Smooth muscle cell (in vitro differentiated cells): ENCODE results near the gene MUC4. TPM values are rescaled to one million over a fixed set of nuclear protein-coding genes. Genes with fewer than 3 reads are reported as not detected.

Experiments used
- DNase-seq: peaks from one replicate; lab custom pipeline; 2025; ENCODE audit not compliant: unreplicated experiment; lab: John Stamatoyannopoulos, UW
- H2AFZ ChIP-seq: fragments of 200-600 bp; sonication (generic); 2 replicates; pipeline ENCODE4 v1.6.0; 2016; ENCODE audit warnings: antibody characterized with exemption, low read depth, mild to moderate bottlenecking
- H3F3A ChIP-seq: fragments of 200-600 bp; sonication (generic); 2 replicates; pipeline ENCODE4 v1.6.0; 2017; ENCODE audit warnings: antibody characterized with exemption, low read depth
- H3K27ac ChIP-seq: fragments of 200-600 bp; sonication (generic); 2 replicates; pipeline ENCODE4 v1.5.1; 2016; ENCODE audit warnings: low read depth, mild to moderate bottlenecking
- H3K27me3 ChIP-seq: fragments of 200-600 bp; sonication (generic); 2 replicates; pipeline ENCODE4 v1.6.1; 2016; ENCODE audit warnings: low read depth, mild to moderate bottlenecking
- H3K36me3 ChIP-seq: fragments of 200-600 bp; sonication (generic); 2 replicates; pipeline ENCODE4 v1.5.1; 2016; ENCODE audit warnings: low read depth
- H3K4me1 ChIP-seq: fragments of 200-600 bp; sonication (generic); 2 replicates; pipeline ENCODE4 v1.5.1; 2016; ENCODE audit warnings: low read depth
- H3K4me2 ChIP-seq: fragments of 200-600 bp; sonication (generic); 2 replicates; pipeline ENCODE4 v1.6.0; 2016; ENCODE audit warnings: mild to moderate bottlenecking
- H3K4me3 ChIP-seq: fragments of 200-600 bp; sonication (generic); 2 replicates; pipeline ENCODE4 v1.5.1; 2016; ENCODE audit warnings: mild to moderate bottlenecking
- H3K79me2 ChIP-seq: fragments of 200-600 bp; sonication (generic); 2 replicates; pipeline ENCODE4 v1.6.0; 2016; ENCODE audit warnings: low read depth, mild to moderate bottlenecking
- H3K9ac ChIP-seq: fragments of 200-600 bp; sonication (generic); 2 replicates; pipeline ENCODE4 v1.6.0; 2016; ENCODE audit warnings: low read depth
- H3K9me3 ChIP-seq: fragments of 200-600 bp; sonication (generic); replicated peaks from 2 replicates; pipeline ENCODE4 v1.5.1; 2016; ENCODE audit warnings: low read depth
- H4K20me1 ChIP-seq: fragments of 200-600 bp; sonication (generic); 2 replicates; pipeline ENCODE4 v1.6.0; 2016; ENCODE audit warnings: low read depth
- WGBS: methylation state at CpG from one replicate; pipeline ENCODE4 v1.1.7; 2016; ENCODE audit warnings: low lambda C conversion rate; 5-methylcytosine and 5-hydroxymethylcytosine counted together
- polyA plus RNA-seq: library from polyadenylated mRNA; unstranded; fragments of >200 nt; fragmentation: Nextera tagmentation; extraction: Ambion mirVana; gene quantifications from 2 replicates; pipeline ENCODE4 v1.2.1, GENCODE V29; 2016
- total RNA-seq: library from RNA; depleted of rRNA; stranded (reverse); fragments of >200 nt; gene quantifications from 2 replicates; pipeline ENCODE4 v1.2.3, GENCODE V29; 2014
- TF ChIP-seq, protein P1 (sequence below): fragments of 200-600 bp; sonication (generic); IDR thresholded peaks from 2 replicates; pipeline ENCODE4 v1.5.1; 2017; ENCODE audit warnings: borderline replicate concordance, mild to moderate bottlenecking, antibody characterized with exemption; ENCODE audit not compliant: insufficient read depth, poor library complexity, severe bottlenecking

Gene MUC4
- total and polyA plus RNA-seq, 2 experiments from 2014 or later = not detected

DNA sequence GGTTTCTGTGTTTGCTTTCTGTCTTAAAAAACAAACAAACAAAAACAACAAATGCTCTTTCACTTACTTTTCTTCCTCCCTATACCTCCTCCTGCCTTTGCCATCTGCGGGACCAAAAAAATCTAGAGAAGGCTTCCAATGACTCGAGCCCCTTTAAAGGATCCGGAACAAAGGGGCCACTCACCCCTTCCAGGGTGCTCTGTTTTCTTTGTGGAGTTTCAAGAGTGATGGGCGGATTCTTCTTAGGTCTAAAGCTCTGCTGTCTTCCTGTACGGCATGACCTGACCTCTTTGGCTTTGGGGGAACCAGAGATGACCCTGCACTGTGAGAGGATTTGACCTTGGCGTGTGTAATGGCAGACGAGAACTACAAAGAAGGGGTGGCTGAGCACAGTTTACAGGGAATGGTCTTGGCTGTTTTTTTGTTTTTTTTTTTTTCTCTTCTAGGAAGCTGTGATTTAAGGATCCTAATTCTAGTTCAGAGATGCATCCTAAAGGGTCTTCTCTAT is 93.2 kb downstream of the MUC4 start:
- peaks cover 12% of the 10 kb centered on the region for H3K27me3 ChIP-seq
- H4K20me1 ChIP-seq = no peaks in the 10 kb centered on the region
- H2AFZ ChIP-seq = no peak overlapping the region
- DNase-seq = no peak
- no peaks in the 10 kb centered on the region for H3K79me2 ChIP-seq
- H3K9me3 ChIP-seq = no peaks in the 10 kb centered on the region
- peaks cover 4% of the 10 kb centered on the region for H3K4me1 ChIP-seq
- no peak overlapping the region for H3K9ac ChIP-seq
- no peak overlapping the region for H3K4me2 ChIP-seq
- no peaks in the 10 kb centered on the region for H3K36me3 ChIP-seq
- H3F3A ChIP-seq = no peaks in the 10 kb centered on the region
- H3K4me3 ChIP-seq = no peak overlapping the region
- WGBS = 81% methylated on average over 7 of the region's 7 CpGs
- TF ChIP-seq, protein P1, sequence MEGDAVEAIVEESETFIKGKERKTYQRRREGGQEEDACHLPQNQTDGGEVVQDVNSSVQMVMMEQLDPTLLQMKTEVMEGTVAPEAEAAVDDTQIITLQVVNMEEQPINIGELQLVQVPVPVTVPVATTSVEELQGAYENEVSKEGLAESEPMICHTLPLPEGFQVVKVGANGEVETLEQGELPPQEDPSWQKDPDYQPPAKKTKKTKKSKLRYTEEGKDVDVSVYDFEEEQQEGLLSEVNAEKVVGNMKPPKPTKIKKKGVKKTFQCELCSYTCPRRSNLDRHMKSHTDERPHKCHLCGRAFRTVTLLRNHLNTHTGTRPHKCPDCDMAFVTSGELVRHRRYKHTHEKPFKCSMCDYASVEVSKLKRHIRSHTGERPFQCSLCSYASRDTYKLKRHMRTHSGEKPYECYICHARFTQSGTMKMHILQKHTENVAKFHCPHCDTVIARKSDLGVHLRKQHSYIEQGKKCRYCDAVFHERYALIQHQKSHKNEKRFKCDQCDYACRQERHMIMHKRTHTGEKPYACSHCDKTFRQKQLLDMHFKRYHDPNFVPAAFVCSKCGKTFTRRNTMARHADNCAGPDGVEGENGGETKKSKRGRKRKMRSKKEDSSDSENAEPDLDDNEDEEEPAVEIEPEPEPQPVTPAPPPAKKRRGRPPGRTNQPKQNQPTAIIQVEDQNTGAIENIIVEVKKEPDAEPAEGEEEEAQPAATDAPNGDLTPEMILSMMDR = no peak
- H3K27ac ChIP-seq = no peak overlapping the region

DNA sequence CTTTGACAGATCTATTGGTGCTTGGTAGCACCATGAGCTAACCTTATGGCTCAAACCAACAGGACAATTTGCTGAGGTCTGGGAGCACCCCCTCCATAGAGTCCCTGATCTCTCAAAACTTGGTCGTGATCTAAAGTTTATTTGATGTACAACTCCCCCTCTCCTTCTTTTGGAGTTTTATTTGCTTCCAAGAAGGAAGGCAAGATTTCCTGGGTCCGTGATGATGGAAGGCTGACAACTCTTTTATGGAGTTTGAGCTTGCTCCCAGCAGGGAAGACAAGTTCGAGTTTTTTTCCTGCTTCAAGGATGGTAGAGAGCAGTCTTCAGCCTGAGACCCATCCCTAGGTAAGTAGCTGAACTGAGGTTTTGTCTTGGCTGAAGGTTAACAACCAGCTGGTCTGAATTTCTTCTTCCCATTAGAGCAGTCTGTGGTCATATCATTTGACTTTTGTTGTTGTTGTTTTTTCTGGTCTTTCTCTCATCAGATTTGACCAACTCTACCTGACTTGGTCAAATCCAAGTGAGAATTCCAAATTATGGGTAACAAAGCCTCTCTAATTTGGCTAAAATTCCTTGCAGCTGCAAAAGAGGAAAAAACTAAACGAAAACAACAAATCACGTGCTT is 93.8 kb downstream of the MUC4 start:
- Histone ChIP-seq H2AFZ (no peak overlapping the region), H3K4me2 (no peak overlapping the region), H3K9me3 (no peaks in the 10 kb centered on the region), H4K20me1 (no peaks in the 10 kb centered on the region), H3K4me3 (no peak overlapping the region), H3K79me2 (no peaks in the 10 kb centered on the region), H3K4me1 (peaks cover 4% of the 10 kb centered on the region), H3K27ac (no peak overlapping the region), H3K36me3 (no peaks in the 10 kb centered on the region), H3K9ac (no peak overlapping the region), H3K27me3 (peaks cover 12% of the 10 kb centered on the region), H3F3A (no peaks in the 10 kb centered on the region)
- 81% methylated on average over 5 of the region's 5 CpGs for WGBS
- TF ChIP-seq, protein P1 = no peak
- no peak for DNase-seq

DNA sequence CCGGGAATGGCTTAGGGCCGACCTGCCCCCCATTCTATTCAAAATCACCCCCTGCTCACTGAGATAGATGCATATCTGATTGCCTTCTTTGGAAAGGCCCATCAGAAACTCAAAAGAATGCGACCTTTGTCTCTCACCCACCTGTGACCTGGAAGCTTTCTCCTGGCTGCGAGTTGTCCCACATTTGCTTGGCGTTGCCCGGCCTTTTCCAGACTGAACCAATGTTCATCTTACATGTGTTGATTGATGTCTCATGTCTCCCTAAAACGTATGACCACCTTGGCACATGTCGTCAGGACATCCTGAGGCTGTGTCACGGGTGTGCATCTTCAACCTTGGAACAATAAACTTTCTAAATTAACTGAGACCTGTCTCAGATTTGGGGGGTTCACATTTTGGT is 94.3 kb downstream of the MUC4 start:
- no peak overlapping the region for H3K27ac ChIP-seq
- H2AFZ ChIP-seq = no peak overlapping the region
- H3K4me1 ChIP-seq = peaks cover 4% of the 10 kb centered on the region
- H3K9ac ChIP-seq = no peak overlapping the region
- no peak overlapping the region for H3K4me3 ChIP-seq
- no peaks in the 10 kb centered on the region for H4K20me1 ChIP-seq
- H3F3A ChIP-seq = no peaks in the 10 kb centered on the region
- H3K36me3 ChIP-seq = no peaks in the 10 kb centered on the region
- H3K79me2 ChIP-seq = no peaks in the 10 kb centered on the region
- 77% methylated on average over 9 of the region's 9 CpGs for WGBS
- H3K4me2 ChIP-seq = no peak overlapping the region
- H3K27me3 ChIP-seq = peaks cover 12% of the 10 kb centered on the region
- no peak for DNase-seq
- TF ChIP-seq, protein P1 = no peak
- no peaks in the 10 kb centered on the region for H3K9me3 ChIP-seq
